GM23338 (cell line): ENCODE data around the gene SERPINI2. TPM values are rescaled to one million over a fixed set of nuclear protein-coding genes. Genes with fewer than 3 reads are reported as not detected.

Experiments used
- ATAC-seq: fragments of 200-7000 bp; cut with Tn5 transposase; 3 replicates; pipeline ENCODE4 v1.9.1; 2020
- DNase-seq: peaks from one replicate; pipeline ENCODE4 v3.0.0-alpha.2; 2015; ENCODE audit warnings: low spot score
- H2AFZ ChIP-seq: fragments of 200-600 bp; sonication (generic); 2 replicates; pipeline ENCODE4 v1.8.0; 2016; ENCODE audit warnings: antibody characterized with exemption, mild to moderate bottlenecking, moderate library complexity
- H3F3A ChIP-seq: fragments of 200-600 bp; sonication (generic); replicated peaks from 2 replicates; pipeline ENCODE4 v1.8.0; 2017; ENCODE audit warnings: antibody characterized with exemption, mixed run types, low read depth
- H3K27ac ChIP-seq: fragments of 200-600 bp; sonication (generic); 2 replicates; pipeline ENCODE4 v1.6.1; 2016; ENCODE audit warnings: low read depth
- H3K27me3 ChIP-seq: fragments of 200-600 bp; sonication (generic); 2 replicates; pipeline ENCODE4 v1.8.0; 2016; ENCODE audit warnings: mild to moderate bottlenecking, mixed run types, moderate library complexity; ENCODE audit not compliant: insufficient read depth
- H3K36me3 ChIP-seq: fragments of 200-600 bp; sonication (generic); 2 replicates; pipeline ENCODE4 v1.8.0; 2016; ENCODE audit warnings: mild to moderate bottlenecking; ENCODE audit not compliant: insufficient read depth
- H3K4me1 ChIP-seq: fragments of 200-600 bp; sonication (generic); 2 replicates; pipeline ENCODE4 v1.8.0; 2016; ENCODE audit warnings: mild to moderate bottlenecking, moderate library complexity; ENCODE audit not compliant: insufficient read depth
- H3K4me2 ChIP-seq: fragments of 200-600 bp; sonication (generic); 2 replicates; pipeline ENCODE4 v1.7.1; 2017; ENCODE audit warnings: mixed run types
- H3K4me3 ChIP-seq: fragments of 200-600 bp; sonication (generic); 2 replicates; pipeline ENCODE4 v1.6.1; 2016; ENCODE audit warnings: mixed run types
- H3K79me2 ChIP-seq: fragments of 200-600 bp; sonication (generic); replicated peaks from 2 replicates; pipeline ENCODE4 v1.8.0; 2017; ENCODE audit warnings: mild to moderate bottlenecking; ENCODE audit not compliant: insufficient read depth
- H3K9me2 ChIP-seq: fragments of 200-600 bp; sonication (generic); 2 replicates; pipeline ENCODE4 v1.8.0; 2017; ENCODE audit not compliant: insufficient read depth
- H4K20me1 ChIP-seq: fragments of 200-600 bp; sonication (generic); replicated peaks from 2 replicates; pipeline ENCODE4 v1.8.0; 2017; ENCODE audit warnings: mild to moderate bottlenecking; ENCODE audit not compliant: insufficient read depth
- H3K27ac Mint-ChIP-seq: 2 replicates; pipeline ENCODE4 v1.8.0; 2020; ENCODE audit warnings: inconsistent platforms, mild to moderate bottlenecking, moderate library complexity, mixed read lengths
- H3K27me3 Mint-ChIP-seq: 3 replicates; pipeline ENCODE4 v1.8.0; 2022; ENCODE audit warnings: low read depth, mild to moderate bottlenecking, moderate library complexity, mixed read lengths, inconsistent platforms; ENCODE audit not compliant: insufficient read depth, poor library complexity
- H3K36me3 Mint-ChIP-seq: 3 replicates; pipeline ENCODE4 v1.8.0; 2021; ENCODE audit warnings: low read depth, mild to moderate bottlenecking, inconsistent platforms, moderate library complexity, mixed read lengths
- H3K4me1 Mint-ChIP-seq: 3 replicates; pipeline ENCODE4 v1.8.0; 2020; ENCODE audit warnings: mild to moderate bottlenecking, inconsistent platforms, mixed read lengths
- H3K4me3 Mint-ChIP-seq: 3 replicates; pipeline ENCODE4 v1.8.0; 2021; ENCODE audit warnings: moderate library complexity, mild to moderate bottlenecking, inconsistent platforms, mixed read lengths
- H3K9me3 Mint-ChIP-seq: 3 replicates; pipeline ENCODE4 v1.8.0; 2020; ENCODE audit warnings: moderate library complexity, mild to moderate bottlenecking, inconsistent platforms, mixed read lengths
- CREB1 ChIP-seq: fragments of 250-450 bp; sonication (Bioruptor Pico); IDR thresholded peaks from 2 replicates; pipeline ENCODE4 v1.5.0; 2020; ENCODE audit warnings: low read depth, mild to moderate bottlenecking, moderate library complexity
- CTCF ChIP-seq, 2 experiments: fragments of 200-600 bp in 1 of 2; sonication (generic) in 1 of 2; conservative IDR thresholded peaks; 2 replicates each; pipeline versions ENCODE4 v1.5.1 to v1.6.1; 2016 to 2017; ENCODE audit warnings: antibody characterized with exemption in 2 of 2, low read depth in 2 of 2, mild to moderate bottlenecking in 2 of 2, moderate library complexity in 1 of 2
- ETS1 ChIP-seq: IDR thresholded peaks from 2 replicates; pipeline ENCODE4 v1.6.1; 2016; ENCODE audit warnings: antibody characterized with exemption
- EZH2phosphoT487 ChIP-seq: fragments of 200-600 bp; sonication (generic); IDR thresholded peaks from one replicate; pipeline ENCODE4 v1.8.1; 2018; ENCODE audit warnings: antibody characterized with exemption; ENCODE audit not compliant: unreplicated experiment
- JUNB ChIP-seq: IDR thresholded peaks from one replicate; pipeline ENCODE4 v1.6.1; 2016; ENCODE audit warnings: antibody characterized with exemption; ENCODE audit not compliant: unreplicated experiment
- NANOG ChIP-seq: IDR thresholded peaks from 2 replicates; pipeline ENCODE4 v1.6.1; 2016; ENCODE audit warnings: antibody characterized with exemption, borderline replicate concordance
- POLR2AphosphoS5 ChIP-seq: IDR thresholded peaks from 2 replicates; pipeline ENCODE4 v1.6.1; 2016; ENCODE audit warnings: antibody characterized with exemption, low read depth
- STAT1 ChIP-seq: IDR thresholded peaks from one replicate; pipeline ENCODE4 v1.6.1; 2016; ENCODE audit warnings: antibody characterized with exemption; ENCODE audit not compliant: unreplicated experiment
- ZNF114 ChIP-seq: fragments of 250-450 bp; sonication (Bioruptor Pico); IDR thresholded peaks from 2 replicates; pipeline ENCODE4 v1.5.0; 2020; ENCODE audit warnings: mild to moderate bottlenecking, moderate library complexity
- ZNF331 ChIP-seq: fragments of 250-450 bp; sonication (Bioruptor Pico); IDR thresholded peaks from 2 replicates; pipeline ENCODE4 v1.5.0; 2020; ENCODE audit warnings: low read depth, mild to moderate bottlenecking, moderate library complexity
- ZNF462 ChIP-seq: fragments of 250-450 bp; sonication (Bioruptor Pico); IDR thresholded peaks from 2 replicates; pipeline ENCODE4 v1.5.0; 2020; ENCODE audit warnings: mild to moderate bottlenecking, moderate library complexity
- polyA plus RNA-seq: library from polyadenylated mRNA; unstranded; fragments of >200 nt; fragmentation: Nextera tagmentation; extraction: Ambion mirVana; gene quantifications from 2 replicates; pipeline ENCODE4 v1.2.1, GENCODE V29; 2016
- total RNA-seq: library from RNA; depleted of rRNA; stranded (reverse); fragments of >200 nt; shearing (Covaris generic); gene quantifications from 2 replicates; pipeline ENCODE4 v1.2.3, GENCODE V29; 2014
- TF ChIP-seq, protein P1 (sequence below): IDR thresholded peaks from one replicate; pipeline ENCODE4 v1.6.1; 2018; ENCODE audit warnings: antibody characterized with exemption; ENCODE audit not compliant: unreplicated experiment

SERPINI2 gene
- total and polyA plus RNA-seq, 2 experiments from 2014 or later, result 0.68 to 2.5 TPM

DNA sequence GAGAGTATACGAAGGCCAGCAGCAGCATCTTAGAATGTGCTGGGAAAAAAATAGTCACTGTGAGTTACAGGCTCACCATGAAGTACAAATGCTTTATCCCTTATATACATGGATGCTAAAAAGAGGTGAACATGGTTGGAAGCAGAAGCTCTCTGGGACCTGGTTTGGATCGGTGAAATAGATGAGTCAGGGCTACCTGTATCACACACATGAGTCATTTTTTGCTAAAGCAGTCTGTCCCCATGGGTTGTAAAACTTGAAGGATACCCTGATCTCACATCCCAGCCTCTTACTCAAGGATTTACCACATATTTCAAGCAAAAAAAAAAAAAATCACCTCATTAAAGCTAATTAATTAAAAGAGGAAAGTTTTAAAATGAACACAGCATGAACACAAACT is 6.9 kb upstream of the SERPINI2 start:
- Mint-ChIP-seq H3K4me1 (no peaks in the 10 kb centered on the region), H3K27me3 (no peaks in the 10 kb centered on the region), H3K4me3 (no peak overlapping the region), H3K9me3 (no peaks in the 10 kb centered on the region), H3K27ac (no peak overlapping the region), H3K36me3 (no peaks in the 10 kb centered on the region)
- no peak overlapping the region for H3K27ac ChIP-seq
- no peak overlapping the region for H3K4me3 ChIP-seq
- no peaks in the 10 kb centered on the region for H3F3A ChIP-seq
- no peaks in the 10 kb centered on the region for H3K9me2 ChIP-seq
- H3K79me2 ChIP-seq, result no peaks in the 10 kb centered on the region
- H2AFZ ChIP-seq, result no peak overlapping the region
- H3K36me3 ChIP-seq, result no peaks in the 10 kb centered on the region
- H4K20me1 ChIP-seq, result no peaks in the 10 kb centered on the region
- DNase-seq (no peak), ATAC-seq (no peak)
- no peak overlapping the region for H3K4me2 ChIP-seq
- no peaks in the 10 kb centered on the region for H3K27me3 ChIP-seq
- no peaks in the 10 kb centered on the region for H3K4me1 ChIP-seq
- TF ChIP-seq CREB1 (CRISPR knock-in tag), result no peak
- no peak for TF ChIP-seq CTCF (conservative IDR thresholded peaks at IDR 0.05; ENCODE audit: low read depth in 2 of 2)
- no peak for TF ChIP-seq ZNF114 (CRISPR knock-in tag)
- no peak for TF ChIP-seq POLR2AphosphoS5
- TF ChIP-seq, protein P1, sequence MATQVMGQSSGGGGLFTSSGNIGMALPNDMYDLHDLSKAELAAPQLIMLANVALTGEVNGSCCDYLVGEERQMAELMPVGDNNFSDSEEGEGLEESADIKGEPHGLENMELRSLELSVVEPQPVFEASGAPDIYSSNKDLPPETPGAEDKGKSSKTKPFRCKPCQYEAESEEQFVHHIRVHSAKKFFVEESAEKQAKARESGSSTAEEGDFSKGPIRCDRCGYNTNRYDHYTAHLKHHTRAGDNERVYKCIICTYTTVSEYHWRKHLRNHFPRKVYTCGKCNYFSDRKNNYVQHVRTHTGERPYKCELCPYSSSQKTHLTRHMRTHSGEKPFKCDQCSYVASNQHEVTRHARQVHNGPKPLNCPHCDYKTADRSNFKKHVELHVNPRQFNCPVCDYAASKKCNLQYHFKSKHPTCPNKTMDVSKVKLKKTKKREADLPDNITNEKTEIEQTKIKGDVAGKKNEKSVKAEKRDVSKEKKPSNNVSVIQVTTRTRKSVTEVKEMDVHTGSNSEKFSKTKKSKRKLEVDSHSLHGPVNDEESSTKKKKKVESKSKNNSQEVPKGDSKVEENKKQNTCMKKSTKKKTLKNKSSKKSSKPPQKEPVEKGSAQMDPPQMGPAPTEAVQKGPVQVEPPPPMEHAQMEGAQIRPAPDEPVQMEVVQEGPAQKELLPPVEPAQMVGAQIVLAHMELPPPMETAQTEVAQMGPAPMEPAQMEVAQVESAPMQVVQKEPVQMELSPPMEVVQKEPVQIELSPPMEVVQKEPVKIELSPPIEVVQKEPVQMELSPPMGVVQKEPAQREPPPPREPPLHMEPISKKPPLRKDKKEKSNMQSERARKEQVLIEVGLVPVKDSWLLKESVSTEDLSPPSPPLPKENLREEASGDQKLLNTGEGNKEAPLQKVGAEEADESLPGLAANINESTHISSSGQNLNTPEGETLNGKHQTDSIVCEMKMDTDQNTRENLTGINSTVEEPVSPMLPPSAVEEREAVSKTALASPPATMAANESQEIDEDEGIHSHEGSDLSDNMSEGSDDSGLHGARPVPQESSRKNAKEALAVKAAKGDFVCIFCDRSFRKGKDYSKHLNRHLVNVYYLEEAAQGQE, result no peak
- no peak for TF ChIP-seq JUNB
- TF ChIP-seq NANOG, result no peak
- TF ChIP-seq STAT1, result no peak
- no peak for TF ChIP-seq EZH2phosphoT487
- TF ChIP-seq ZNF331 (CRISPR knock-in tag), result no peak
- TF ChIP-seq ETS1, result no peak
- no peak for TF ChIP-seq ZNF462 (CRISPR knock-in tag)
